Activated CD8-positive, alpha-beta T cell treated with anti-CD3 and anti-CD28 coated beads for 36 hours (primary cell): ENCODE data around the gene PATJ. TPM values are rescaled to one million over a fixed set of nuclear protein-coding genes. Genes with fewer than 3 reads are reported as not detected.

ENCODE experiments used
- ATAC-seq: fragments of 200-7000 bp; cut with Tn5 transposase; one replicate; pipeline ENCODE4 v1.10.0; 2021; ENCODE audit warnings: mild to moderate bottlenecking, moderate library complexity
- CTCF ChIA-PET: fragments of 350-600 bp; sonication (Branson Sonifier 250); formaldehyde crosslinking; loops from one replicate; lab custom pipeline; 2021; ENCODE audit warnings: antibody characterized with exemption; lab: Charles Lee
- POLR2A ChIA-PET: fragments of 350-600 bp; sonication (Branson Sonifier 250); formaldehyde crosslinking; loops from one replicate; lab custom pipeline; 2021; ENCODE audit warnings: antibody characterized with exemption; lab: Charles Lee
- DNase-seq: peaks from one replicate; pipeline ENCODE4 v3.0.0-alpha.2; 2020
- H3K27ac Mint-ChIP-seq: one replicate; pipeline ENCODE4 v1.8.0; 2021; ENCODE audit warnings: mild to moderate bottlenecking, mixed read lengths
- H3K27me3 Mint-ChIP-seq: one replicate; pipeline ENCODE4 v1.8.0; 2021; ENCODE audit warnings: mixed read lengths
- H3K36me3 Mint-ChIP-seq: one replicate; pipeline ENCODE4 v1.8.0; 2021; ENCODE audit warnings: low read depth, mixed read lengths
- H3K4me1 Mint-ChIP-seq: one replicate; pipeline ENCODE4 v1.8.0; 2021; ENCODE audit warnings: low read depth, mixed read lengths
- H3K4me3 Mint-ChIP-seq: one replicate; pipeline ENCODE4 v1.8.0; 2021; ENCODE audit warnings: mild to moderate bottlenecking, moderate library complexity, mixed read lengths
- H3K9me3 Mint-ChIP-seq: one replicate; pipeline ENCODE4 v1.8.0; 2021; ENCODE audit warnings: mixed read lengths
- intact Hi-C: fragments of 100-400 bp; cut with micrococcal nuclease; formaldehyde crosslinking; loops from one replicate; pipeline ENCODE4 v1.10.0; 2022
- total RNA-seq, 2 experiments: library from RNA; stranded (reverse); gene quantifications; one replicate each; pipeline ENCODE4 v1.2.3, GENCODE V29; 2021
- TF ChIP-seq, protein P1 (sequence below): fragments of 200-600 bp; IDR thresholded peaks from one replicate; pipeline ENCODE4 v1.8.0; 2022; ENCODE audit warnings: antibody characterized with exemption, mild to moderate bottlenecking

Gene PATJ
- total RNA-seq, 2 experiments from 2014 or later = 8.1 to 9.2 TPM

- ATAC-seq = no peak
- intact Hi-C loops = no loop called here
- no peaks in the 10 kb centered on the region for H3K9me3 Mint-ChIP-seq
- DNase-seq = no peak
- no peak overlapping the region for H3K4me3 Mint-ChIP-seq
- H3K27ac Mint-ChIP-seq = no peak overlapping the region
- ChIA-PET CTCF (no interaction called here), POLR2A (no interaction called here)
- H3K27me3 Mint-ChIP-seq = no peaks in the 10 kb centered on the region
- no peaks in the 10 kb centered on the region for H3K4me1 Mint-ChIP-seq
- TF ChIP-seq, protein P1, sequence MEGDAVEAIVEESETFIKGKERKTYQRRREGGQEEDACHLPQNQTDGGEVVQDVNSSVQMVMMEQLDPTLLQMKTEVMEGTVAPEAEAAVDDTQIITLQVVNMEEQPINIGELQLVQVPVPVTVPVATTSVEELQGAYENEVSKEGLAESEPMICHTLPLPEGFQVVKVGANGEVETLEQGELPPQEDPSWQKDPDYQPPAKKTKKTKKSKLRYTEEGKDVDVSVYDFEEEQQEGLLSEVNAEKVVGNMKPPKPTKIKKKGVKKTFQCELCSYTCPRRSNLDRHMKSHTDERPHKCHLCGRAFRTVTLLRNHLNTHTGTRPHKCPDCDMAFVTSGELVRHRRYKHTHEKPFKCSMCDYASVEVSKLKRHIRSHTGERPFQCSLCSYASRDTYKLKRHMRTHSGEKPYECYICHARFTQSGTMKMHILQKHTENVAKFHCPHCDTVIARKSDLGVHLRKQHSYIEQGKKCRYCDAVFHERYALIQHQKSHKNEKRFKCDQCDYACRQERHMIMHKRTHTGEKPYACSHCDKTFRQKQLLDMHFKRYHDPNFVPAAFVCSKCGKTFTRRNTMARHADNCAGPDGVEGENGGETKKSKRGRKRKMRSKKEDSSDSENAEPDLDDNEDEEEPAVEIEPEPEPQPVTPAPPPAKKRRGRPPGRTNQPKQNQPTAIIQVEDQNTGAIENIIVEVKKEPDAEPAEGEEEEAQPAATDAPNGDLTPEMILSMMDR = no peak
- H3K36me3 Mint-ChIP-seq = no peaks in the 10 kb centered on the region
Measured at GRCh38 chr1:62057230-62057629, 314.9 kb downstream of the PATJ start.

GRCh38 chr1:62057641-62058290 is 315.5 kb downstream of the PATJ start:
- Mint-ChIP-seq H3K4me1 (no peaks in the 10 kb centered on the region), H3K4me3 (no peak overlapping the region), H3K36me3 (peaks cover 2% of the 10 kb centered on the region), H3K27ac (no peak overlapping the region), H3K27me3 (no peaks in the 10 kb centered on the region), H3K9me3 (no peaks in the 10 kb centered on the region)
- ATAC-seq = no peak
- CTCF ChIA-PET = interaction anchor here (0.6 to 1.5 kb wide), 3 partner anchors 10 to 86 kb away, joined by 3 to 5 read pairs (median 4); no protein-coding TSS in a partner anchor
- intact Hi-C loops = no loop called here
- no peak for DNase-seq
- TF ChIP-seq, protein P1 = no peak
- POLR2A ChIA-PET = no interaction called here

GRCh38 chr1:62058956-62059355 is 316.7 kb downstream of the PATJ start:
- H3K9me3 Mint-ChIP-seq = no peaks in the 10 kb centered on the region
- intact Hi-C loops = no loop called here
- no peak overlapping the region for H3K27ac Mint-ChIP-seq
- TF ChIP-seq, protein P1 = no peak
- H3K4me1 Mint-ChIP-seq = no peaks in the 10 kb centered on the region
- ChIA-PET CTCF (interaction anchor here (1.5 kb wide), 1 partner anchor 24 kb away, joined by 5 read pairs; no protein-coding TSS in a partner anchor), POLR2A (no interaction called here)
- no peak overlapping the region for H3K4me3 Mint-ChIP-seq
- H3K27me3 Mint-ChIP-seq = no peaks in the 10 kb centered on the region
- no peak for DNase-seq
- H3K36me3 Mint-ChIP-seq = peaks cover 6% of the 10 kb centered on the region
- ATAC-seq = no peak

DNA sequence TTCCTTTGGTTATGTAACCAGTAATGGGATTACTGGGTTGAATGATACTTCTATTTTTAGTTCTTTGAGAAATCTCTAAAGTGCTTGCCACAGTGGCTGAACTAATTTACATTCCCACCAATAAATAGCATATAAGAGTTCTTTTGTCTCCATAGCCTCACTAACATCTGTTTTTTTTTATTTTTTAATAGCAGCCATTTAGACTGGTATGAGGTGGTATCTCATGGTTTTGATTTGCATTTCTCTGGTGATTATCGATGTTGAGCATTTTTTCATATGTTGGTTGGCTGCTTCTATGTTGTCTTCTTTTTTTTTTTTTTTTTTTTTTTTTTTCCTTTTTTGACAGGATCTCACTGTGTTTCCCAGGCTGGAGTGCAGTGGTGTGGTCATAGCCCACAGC is 319.8 kb downstream of the PATJ start:
- no peak for DNase-seq
- no peaks in the 10 kb centered on the region for H3K4me1 Mint-ChIP-seq
- peaks cover 19% of the 10 kb centered on the region for H3K36me3 Mint-ChIP-seq
- TF ChIP-seq, protein P1 = no peak
- H3K9me3 Mint-ChIP-seq = no peaks in the 10 kb centered on the region
- intact Hi-C loops = no loop called here
- ATAC-seq = no peak
- POLR2A ChIA-PET = no interaction called here
- H3K27ac Mint-ChIP-seq = no peak overlapping the region
- H3K27me3 Mint-ChIP-seq = no peaks in the 10 kb centered on the region
- H3K4me3 Mint-ChIP-seq = no peak overlapping the region
- CTCF ChIA-PET = no interaction called here

- Mint-ChIP-seq H3K4me3 (no peak overlapping the region), H3K4me1 (no peaks in the 10 kb centered on the region), H3K27ac (no peak overlapping the region), H3K36me3 (peaks cover 19% of the 10 kb centered on the region), H3K9me3 (no peaks in the 10 kb centered on the region), H3K27me3 (no peaks in the 10 kb centered on the region)
- TF ChIP-seq, protein P1 = no peak
- DNase-seq = no peak
- no peak for ATAC-seq
- POLR2A ChIA-PET = no interaction called here
- CTCF ChIA-PET = interaction anchor here (1.4 to 2.5 kb wide), 2 partner anchors 17 to 80 kb away, joined by 3 to 6 read pairs; no protein-coding TSS in a partner anchor
- intact Hi-C loops = no loop called here
Measured at GRCh38 chr1:62064829-62065407, 322.6 kb downstream of the PATJ start.
